ENCODE data around the gene DOLPP1. TPM values are rescaled to one million over a fixed set of nuclear protein-coding genes. Genes with fewer than 3 reads are reported as not detected.

The DOLPP1 gene
- total and polyA plus RNA-seq, 2 of the 8 experiments (the other 6 are each of a cell fraction or from before 2014, with no cell fraction given) = 36.0 to 45.3 TPM

- Histone ChIP-seq H4K8ac (ENCODE audit: extremely low read depth, insufficient read depth, low read length) (no peak overlapping the region), H3K9me3 (ENCODE audit: insufficient read depth in 2 of 2, low read depth in 1 of 2, low read length in 1 of 2) (no peaks in the 10 kb centered on the region), H3K4me3 (ENCODE audit: extremely low read depth in 1 of 4, insufficient read depth in 2 of 4, low read depth in 3 of 4, low read length in 4 of 4) (no peak overlapping the region), H3K23ac (ENCODE audit: insufficient read length) (no peak overlapping the region), H3K9ac (replicated peaks in 1 of 4; ENCODE audit: extremely low read depth in 1 of 4, low read depth in 3 of 4, low read length in 3 of 4) (no peak overlapping the region), H4K5ac (ENCODE audit: insufficient read length, low read depth, low read length) (no peak overlapping the region), H2BK20ac (ENCODE audit: low read length) (no peak overlapping the region), H2BK5ac (ENCODE audit: low read depth, low read length) (no peak overlapping the region), H3K23me2 (ENCODE audit: low read depth, low read length) (peaks cover 4% of the 10 kb centered on the region; the same call in 1 of the 2 replicates), H2AFZ (ENCODE audit: low read length) (no peak overlapping the region), H3K27me3 (replicated peaks in 1 of 4; ENCODE audit: control insufficient read depth in 3 of 4, extremely low read depth in 1 of 4, insufficient read depth in 3 of 4, low read length in 3 of 4) (no peaks in the 10 kb centered on the region), H3K79me1 (ENCODE audit: low read depth, low read length) (no peaks in the 10 kb centered on the region), H3K4ac (replicated peaks; ENCODE audit: insufficient read length, low read depth, low read length) (no peak overlapping the region), H3K14ac (ENCODE audit: insufficient read length) (no peak overlapping the region), H4K91ac (replicated peaks; ENCODE audit: insufficient read length, low read length) (no peak overlapping the region), H2BK12ac (ENCODE audit: low read depth, low read length) (no peak overlapping the region; the same call in 1 of the 2 replicates), H2BK15ac (ENCODE audit: low read length) (no peak overlapping the region; the same call in 1 of the 2 replicates), H3K79me2 (ENCODE audit: control insufficient read depth in 1 of 2, insufficient read depth in 2 of 2, low read length in 2 of 2) (peaks cover 0 to 10% of the 10 kb centered on the region in 2 experiments; a peak in 1 of 4 replicates), H2BK120ac (replicated peaks; ENCODE audit: low read depth, low read length) (no peak overlapping the region), H3K27ac (ENCODE audit: low read depth, low read length) (no peak overlapping the region), H4K20me1 (replicated peaks in 1 of 2; ENCODE audit: control insufficient read depth in 1 of 2, insufficient read depth in 2 of 2, low read length in 2 of 2) (peaks cover 0 to 2% of the 10 kb centered on the region in 2 experiments), H3K18ac (ENCODE audit: extremely low read depth, low read length) (no peak overlapping the region), H2AK5ac (ENCODE audit: low read depth, low read length) (no peak overlapping the region), H3K4me2 (ENCODE audit: insufficient read depth in 1 of 2, low read depth in 2 of 2, low read length in 2 of 2) (no peak overlapping the region), H3K36me3 (ENCODE audit: control insufficient read depth in 2 of 4, insufficient read depth in 4 of 4, low read length in 3 of 4) (no peaks in the 10 kb centered on the region), H3K4me1 (replicated peaks in 1 of 4; ENCODE audit: control insufficient read depth in 3 of 4, insufficient read depth in 4 of 4, low read length in 3 of 4) (peaks cover 6 to 12% (median 11%) of the 10 kb centered on the region in 4 experiments), H3K56ac (replicated peaks; ENCODE audit: insufficient read length, low read depth, low read length) (no peak overlapping the region)
- POLR2A ChIA-PET (ENCODE audit: partially characterized antibody) = no interaction called here
- DNase-seq (ENCODE audit: low read depth in 1 of 2, low spot score in 2 of 2) (no peak), FAIRE-seq (no peak)
- WGBS, 2 experiments (ENCODE audit: extremely low coverage in 1 of 2, insufficient coverage in 1 of 2, insufficient read length in 1 of 2, insufficient replicate concordance in 2 of 2, low coverage in 1 of 2, low lambda C conversion rate in 2 of 2, missing lambda C conversion rate in 1 of 2) = 93% methylated on average over 16 of the region's 16 CpGs; no CpG with 5 or more reads in 1 of the 2 experiments
- no peak for TF ChIP-seq BACH1 (IDR thresholded peaks at IDR 0.05; ENCODE audit: low read length)
- TF ChIP-seq SP2 (IDR thresholded peaks at IDR 0.05; ENCODE audit: low read length) = no peak
- no peak for TF ChIP-seq SIX5 (IDR thresholded peaks at IDR 0.05; ENCODE audit: low read depth, low read length)
- TF ChIP-seq EZH2 (IDR thresholded peaks at IDR 0.05; ENCODE audit: low read depth, low read length, severe bottlenecking) = no peak
- no peak for TF ChIP-seq USF2 (IDR thresholded peaks at IDR 0.05; ENCODE audit: low read length)
- TF ChIP-seq BRCA1 (IDR thresholded peaks at IDR 0.05; ENCODE audit: low read depth, low read length) = no peak
- CTCF ChIA-PET (ENCODE audit: partially characterized antibody) = no interaction called here
These were observed 4.8 kb upstream of the DOLPP1 start for GRCh38 chr9:129075996-129076639.

Measured in H1 (cell line).